SU-DHL-6 (cell line): ENCODE measurements around the gene TRNP1.

Experiments
- H2AFZ ChIP-seq: fragments of 200-600 bp; sonication (generic); 2 replicates; pipeline ENCODE4 v1.6.1; 2014; ENCODE audit warnings: low read depth, mild to moderate bottlenecking, moderate library complexity, mixed read lengths, antibody characterized with exemption, low read length; ENCODE audit not compliant: severe bottlenecking
- H3F3A ChIP-seq: fragments of 200-600 bp; shearing (Covaris generic); 2 replicates; pipeline ENCODE4 v1.6.0; 2016; ENCODE audit warnings: antibody characterized with exemption, mild to moderate bottlenecking; ENCODE audit not compliant: insufficient read depth
- H3K27ac ChIP-seq: fragments of 200-600 bp; sonication (generic); 2 replicates; pipeline ENCODE4 v1.5.1; 2016; ENCODE audit warnings: low read depth, mild to moderate bottlenecking, low read length, moderate library complexity, mixed read lengths
- H3K27me3 ChIP-seq: fragments of 200-600 bp; sonication (generic), shearing (Covaris generic); 2 replicates; pipeline ENCODE4 v1.6.0; 2014; ENCODE audit warnings: mild to moderate bottlenecking, low read length
- H3K36me3 ChIP-seq: fragments of 200-600 bp; sonication (generic); 2 replicates; pipeline ENCODE4 v1.6.1; 2014; ENCODE audit warnings: mild to moderate bottlenecking, low read length, mixed read lengths
- H3K4me2 ChIP-seq: fragments of 300-600, 200-600 bp; shearing (Covaris generic), sonication (generic); 2 replicates; pipeline ENCODE4 v1.6.0; 2014; ENCODE audit warnings: low read length, low read depth, mild to moderate bottlenecking; ENCODE audit not compliant: poor library complexity, severe bottlenecking
- H3K4me3 ChIP-seq: fragments of 200-600 bp; sonication (generic); 2 replicates; pipeline ENCODE4 v1.5.1; 2014; ENCODE audit warnings: antibody characterized with exemption, low read length, mild to moderate bottlenecking, mixed read lengths; ENCODE audit not compliant: insufficient read depth, poor library complexity, severe bottlenecking
- H3K79me2 ChIP-seq: fragments of 200-600 bp; sonication (generic); 2 replicates; pipeline ENCODE4 v1.6.1; 2014; ENCODE audit warnings: mild to moderate bottlenecking, low read length, moderate library complexity; ENCODE audit not compliant: insufficient read depth
- H3K9ac ChIP-seq: fragments of 200-600 bp; sonication (generic); 2 replicates; pipeline ENCODE4 v1.7.0; 2014; ENCODE audit warnings: mild to moderate bottlenecking, low read length
- H3K9me2 ChIP-seq: fragments of 200-600 bp; sonication (generic); replicated peaks from 2 replicates; pipeline ENCODE4 v1.6.1; 2014; ENCODE audit warnings: low read length; ENCODE audit not compliant: insufficient read depth
- H3K9me3 ChIP-seq: fragments of 200-600 bp; sonication (generic); 2 replicates; pipeline ENCODE4 v1.6.1; 2014; ENCODE audit warnings: low read length, mixed read lengths; ENCODE audit not compliant: insufficient read depth
- H4K20me1 ChIP-seq: fragments of 200-600 bp; sonication (generic); 2 replicates; pipeline ENCODE4 v1.6.1; 2014; ENCODE audit warnings: low read depth, mild to moderate bottlenecking, antibody characterized with exemption, low read length, moderate library complexity, mixed read lengths
- CTCF ChIP-seq: fragments of 200-600 bp; sonication (generic); IDR thresholded peaks from one replicate; pipeline ENCODE4 v1.5.1; 2017; ENCODE audit warnings: antibody characterized with exemption, mild to moderate bottlenecking, low read length, moderate library complexity; ENCODE audit not compliant: insufficient read depth, poor library complexity, severe bottlenecking
- EZH2phosphoT487 ChIP-seq: fragments of 200-600 bp; sonication (generic), shearing (Covaris generic); conservative IDR thresholded peaks from 2 replicates; pipeline ENCODE4 v1.6.1; 2018; ENCODE audit warnings: mild to moderate bottlenecking, antibody characterized with exemption, low read length, moderate library complexity, mixed read lengths

The TRNP1 gene

DNA sequence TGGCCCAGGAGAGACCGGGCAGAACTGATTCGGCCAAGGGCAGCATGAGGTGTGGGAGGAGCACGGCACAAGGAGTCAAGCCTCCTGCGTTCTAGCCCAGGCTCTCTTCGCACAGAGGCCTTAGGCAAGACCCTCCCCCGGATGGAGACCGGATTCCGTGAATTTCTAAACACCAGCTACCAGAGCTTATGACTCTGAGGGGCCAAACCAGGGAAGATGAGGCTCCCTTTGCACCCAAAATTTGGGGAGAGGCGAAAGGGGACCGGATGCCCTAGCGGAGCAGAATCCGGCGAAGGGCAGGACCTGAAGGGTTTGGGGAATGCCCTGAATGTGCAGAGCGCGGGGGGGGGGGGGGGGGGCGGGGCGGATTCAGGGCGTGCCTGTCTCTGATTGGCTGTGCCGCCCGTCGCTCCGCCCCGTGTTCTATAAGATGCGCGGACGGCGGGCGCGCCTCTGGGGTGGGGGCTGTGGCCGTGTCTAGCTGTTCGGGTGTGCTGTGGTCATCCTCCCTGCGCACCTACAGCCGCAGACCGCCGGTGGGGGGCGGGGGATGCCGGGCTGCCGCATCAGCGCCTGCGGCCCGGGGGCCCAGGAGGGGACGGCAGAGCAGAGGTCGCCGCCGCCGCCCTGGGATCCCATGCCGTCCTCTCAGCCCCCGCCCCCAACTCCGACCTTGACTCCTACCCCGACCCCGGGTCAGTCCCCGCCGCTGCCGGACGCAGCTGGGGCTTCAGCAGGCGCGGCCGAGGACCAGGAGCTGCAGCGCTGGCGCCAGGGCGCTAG lies at the start of gene TRNP1:
TRNP1 (plus strand) TSS at position 456 of the 783 bp plus-strand sequence; CDS start at position 551, 95 bp downstream.
- no peaks in the 10 kb centered on the region for H3F3A ChIP-seq
- TF ChIP-seq CTCF (no peak), EZH2phosphoT487 (no peak)
- H3K79me2 ChIP-seq: no peaks in the 10 kb centered on the region
- peak within 1 kb of the TSS; percentile 95 for H2AFZ ChIP-seq
- peak within 1 kb of the TSS; percentile 80 for H3K4me2 ChIP-seq
- no peaks in the 10 kb centered on the region for H3K36me3 ChIP-seq
- H3K9me2 ChIP-seq: no peaks in the 10 kb centered on the region
- peak within 1 kb of the TSS; percentile 62 for H3K9ac ChIP-seq
- no peaks in the 10 kb centered on the region for H4K20me1 ChIP-seq
- H3K27ac ChIP-seq: no peak within 1 kb of the TSS
- H3K4me3 ChIP-seq: peak within 1 kb of the TSS; percentile 91
- H3K9me3 ChIP-seq: no peaks in the 10 kb centered on the region
- H3K27me3 ChIP-seq: no peaks in the 10 kb centered on the region

DNA sequence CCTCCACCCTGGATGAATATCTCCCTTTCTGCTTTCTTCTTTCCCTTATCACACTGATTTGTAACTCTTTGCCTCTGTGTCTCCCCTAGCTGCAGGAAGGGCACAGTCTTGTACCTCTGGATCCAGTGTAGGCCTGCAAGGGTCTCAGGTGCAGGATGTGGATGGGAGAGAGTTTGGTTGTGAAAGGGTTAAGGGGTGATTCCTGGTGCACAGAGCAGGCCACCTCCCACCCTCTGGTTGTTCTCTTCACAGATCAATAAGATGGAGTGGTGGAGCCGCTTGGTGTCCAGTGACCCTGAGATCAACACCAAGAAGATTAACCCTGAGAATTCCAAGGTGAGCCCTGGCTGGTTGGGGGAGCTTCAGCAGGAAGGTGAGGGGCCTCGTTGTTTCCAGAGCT lies 48.4 kb upstream of the TRNP1 start:
- H3F3A ChIP-seq: 0 out of 2 replicates have a peak, but pooled peaks cover 4% of the 10 kb centered on the region

GRCh38 chr1:26945728-26946127 lies 47.8 kb upstream of the TRNP1 start:
- H3K36me3 ChIP-seq: peaks cover 8% of the 10 kb centered on the region; the same call in 1 of the 2 replicates
- H3K9me3 ChIP-seq: no peaks in the 10 kb centered on the region
- no peak overlapping the region for H3K4me3 ChIP-seq
- H3K27ac ChIP-seq: no peak overlapping the region
- no peaks in the 10 kb centered on the region for H3K9me2 ChIP-seq
- H2AFZ ChIP-seq: no peak overlapping the region
- no peaks in the 10 kb centered on the region for H4K20me1 ChIP-seq
- 0 out of 2 replicates have a peak, but pooled peaks cover 4% of the 10 kb centered on the region for H3F3A ChIP-seq
- H3K4me2 ChIP-seq: no peak overlapping the region
- no peaks in the 10 kb centered on the region for H3K79me2 ChIP-seq
- TF ChIP-seq CTCF (no peak), EZH2phosphoT487 (no peak)
- H3K9ac ChIP-seq: no peak overlapping the region
- H3K27me3 ChIP-seq: no peaks in the 10 kb centered on the region

More for the DNA sequence above, 48.4 kb upstream of the TRNP1 start:
- no peak overlapping the region for H3K4me3 ChIP-seq
- no peak overlapping the region for H3K27ac ChIP-seq
- no peak for TF ChIP-seq EZH2phosphoT487
- TF ChIP-seq CTCF: no peak
- H3K79me2 ChIP-seq: no peaks in the 10 kb centered on the region
- H3K27me3 ChIP-seq: no peaks in the 10 kb centered on the region
- no peaks in the 10 kb centered on the region for H3K9me2 ChIP-seq
- H3K9ac ChIP-seq: no peak overlapping the region
- no peak overlapping the region for H2AFZ ChIP-seq
- no peaks in the 10 kb centered on the region for H3K9me3 ChIP-seq
- no peaks in the 10 kb centered on the region for H4K20me1 ChIP-seq
- H3K4me2 ChIP-seq: no peak overlapping the region
- peaks cover 8% of the 10 kb centered on the region; the same call in 1 of the 2 replicates for H3K36me3 ChIP-seq
